ENCODE data around the gene RNF20.

Gene RNF20

DNA sequence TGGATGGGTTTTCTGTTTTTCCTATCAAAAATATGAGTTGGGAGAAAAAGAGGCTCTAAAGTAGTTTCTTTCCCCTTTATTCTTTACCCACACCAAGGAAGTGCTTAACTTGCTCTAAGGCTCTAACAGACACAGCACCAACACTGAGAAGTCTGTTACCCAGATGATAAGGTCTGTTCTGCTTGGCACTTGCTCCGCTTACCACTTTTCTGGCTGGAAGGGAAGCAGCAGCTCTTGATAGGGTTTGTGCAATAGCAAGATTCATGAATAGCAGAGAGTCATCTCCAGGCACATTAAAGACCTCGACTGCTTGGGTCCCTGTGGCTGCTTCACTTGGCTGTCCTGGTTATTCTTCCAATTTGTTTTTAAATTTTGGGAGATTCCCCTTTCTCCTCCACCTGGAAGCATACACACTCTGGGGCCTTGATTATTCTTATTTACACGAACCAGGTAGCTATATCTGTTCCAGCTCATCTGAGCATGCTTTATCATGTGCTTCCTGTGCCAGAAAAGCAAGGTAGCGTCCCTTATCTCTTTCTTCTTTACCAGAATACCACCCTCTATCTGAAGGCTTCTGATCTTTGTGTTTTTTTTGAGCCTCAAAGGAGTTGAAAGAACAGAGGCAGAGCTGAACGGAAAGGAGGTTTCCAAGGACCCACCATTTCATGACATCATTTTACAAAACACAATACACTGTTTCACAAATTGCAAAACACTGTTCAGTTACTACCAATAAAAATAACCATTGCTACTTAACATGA is 36.3 kb downstream of the RNF20 start:
- Histone ChIP-seq H3K4me2 (ENCODE audit: insufficient read depth, low read length) (no peak overlapping the region), H3K27ac (ENCODE audit: low read length) (no peak overlapping the region), H3K27me3 (ENCODE audit: insufficient read depth, low read length, poor library complexity) (no peaks in the 10 kb centered on the region), H2AFZ (ENCODE audit: low read depth, low read length) (no peak overlapping the region), H3K79me2 (ENCODE audit: insufficient read depth, low read length) (no peaks in the 10 kb centered on the region), H3K9ac (ENCODE audit: low read depth, low read length) (no peak overlapping the region), H3K4me3 (ENCODE audit: low read depth in 1 of 2, low read length in 2 of 2) (no peak overlapping the region), H3K36me3 (ENCODE audit: insufficient read depth, low read length) (peaks cover 17% of the 10 kb centered on the region; the same call in 1 of the 2 replicates), H3K4me1 (ENCODE audit: insufficient read depth, low read length) (no peaks in the 10 kb centered on the region), H3K9me3 (ENCODE audit: insufficient read depth, low read length, severe bottlenecking) (no peaks in the 10 kb centered on the region), H4K20me1 (ENCODE audit: insufficient read depth, low read length) (no peaks in the 10 kb centered on the region)
- DNase-seq (no peak), ATAC-seq (ENCODE audit: insufficient read depth, low read depth) (no peak)
- TF ChIP-seq, protein P1, sequence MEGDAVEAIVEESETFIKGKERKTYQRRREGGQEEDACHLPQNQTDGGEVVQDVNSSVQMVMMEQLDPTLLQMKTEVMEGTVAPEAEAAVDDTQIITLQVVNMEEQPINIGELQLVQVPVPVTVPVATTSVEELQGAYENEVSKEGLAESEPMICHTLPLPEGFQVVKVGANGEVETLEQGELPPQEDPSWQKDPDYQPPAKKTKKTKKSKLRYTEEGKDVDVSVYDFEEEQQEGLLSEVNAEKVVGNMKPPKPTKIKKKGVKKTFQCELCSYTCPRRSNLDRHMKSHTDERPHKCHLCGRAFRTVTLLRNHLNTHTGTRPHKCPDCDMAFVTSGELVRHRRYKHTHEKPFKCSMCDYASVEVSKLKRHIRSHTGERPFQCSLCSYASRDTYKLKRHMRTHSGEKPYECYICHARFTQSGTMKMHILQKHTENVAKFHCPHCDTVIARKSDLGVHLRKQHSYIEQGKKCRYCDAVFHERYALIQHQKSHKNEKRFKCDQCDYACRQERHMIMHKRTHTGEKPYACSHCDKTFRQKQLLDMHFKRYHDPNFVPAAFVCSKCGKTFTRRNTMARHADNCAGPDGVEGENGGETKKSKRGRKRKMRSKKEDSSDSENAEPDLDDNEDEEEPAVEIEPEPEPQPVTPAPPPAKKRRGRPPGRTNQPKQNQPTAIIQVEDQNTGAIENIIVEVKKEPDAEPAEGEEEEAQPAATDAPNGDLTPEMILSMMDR (IDR thresholded peaks at IDR 0.05; ENCODE audit: borderline replicate concordance, extremely low read depth, low read length, poor library complexity, severe bottlenecking) = no peak
- TF ChIP-seq EZH2 (IDR thresholded peaks at IDR 0.05; ENCODE audit: borderline replicate concordance, low read depth, low read length, severe bottlenecking) = no peak

DNA sequence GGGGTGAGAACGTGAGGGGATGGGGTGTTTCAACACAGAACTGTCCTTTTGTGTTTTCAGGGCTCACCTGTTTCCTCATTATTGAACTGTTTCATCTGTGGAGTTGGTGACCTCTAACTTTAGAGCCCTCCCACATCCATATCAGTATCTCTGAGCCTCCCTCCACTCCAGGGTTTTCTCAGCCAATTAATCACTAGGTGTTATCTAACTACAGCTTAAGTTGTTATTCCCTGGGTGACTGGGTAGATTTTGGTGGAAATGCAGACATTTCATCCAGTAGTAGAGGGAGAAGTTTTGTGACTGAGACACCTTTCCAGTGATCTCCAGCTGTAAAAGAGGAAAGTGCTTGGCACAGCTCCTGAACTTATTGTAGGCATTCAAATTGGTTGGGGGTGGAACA is 37.5 kb downstream of the RNF20 start:
- Histone ChIP-seq H3K4me1 (ENCODE audit: insufficient read depth, low read length) (no peaks in the 10 kb centered on the region), H2AFZ (ENCODE audit: low read depth, low read length) (no peak overlapping the region), H3K9ac (ENCODE audit: low read depth, low read length) (no peak overlapping the region), H4K20me1 (ENCODE audit: insufficient read depth, low read length) (no peaks in the 10 kb centered on the region), H3K4me3 (ENCODE audit: low read depth in 1 of 2, low read length in 2 of 2) (no peak overlapping the region), H3K4me2 (ENCODE audit: insufficient read depth, low read length) (no peak overlapping the region), H3K9me3 (ENCODE audit: insufficient read depth, low read length, severe bottlenecking) (no peaks in the 10 kb centered on the region), H3K79me2 (ENCODE audit: insufficient read depth, low read length) (no peaks in the 10 kb centered on the region), H3K27ac (ENCODE audit: low read length) (no peak overlapping the region), H3K36me3 (ENCODE audit: insufficient read depth, low read length) (peaks cover 10% of the 10 kb centered on the region; the same call in 1 of the 2 replicates), H3K27me3 (ENCODE audit: insufficient read depth, low read length, poor library complexity) (no peaks in the 10 kb centered on the region)
- TF ChIP-seq EZH2 (IDR thresholded peaks at IDR 0.05; ENCODE audit: borderline replicate concordance, low read depth, low read length, severe bottlenecking) = no peak
- TF ChIP-seq, protein P1 (IDR thresholded peaks at IDR 0.05; ENCODE audit: borderline replicate concordance, extremely low read depth, low read length, poor library complexity, severe bottlenecking) = no peak
- DNase-seq (no peak), ATAC-seq (ENCODE audit: insufficient read depth, low read depth) (no peak)

DNA sequence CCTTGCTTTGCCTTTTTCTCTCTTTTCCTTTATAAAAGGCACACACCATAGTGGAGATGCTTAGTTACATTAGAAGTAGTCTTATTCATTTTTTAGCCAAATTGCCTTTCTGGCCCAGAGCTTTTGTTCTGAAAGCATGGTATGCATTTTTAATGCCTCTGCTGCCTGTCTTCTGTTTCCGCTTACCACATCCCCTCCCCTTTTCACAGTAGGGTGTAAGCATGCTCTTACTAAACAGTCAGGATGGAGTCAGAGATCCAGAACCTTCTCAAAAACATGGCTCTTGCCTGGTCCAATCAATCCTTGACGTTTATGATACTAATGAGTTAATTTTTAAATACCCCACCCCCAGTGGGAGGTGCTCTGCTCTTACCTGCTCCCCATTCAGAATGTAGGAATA is 38.7 kb downstream of the RNF20 start:
- Histone ChIP-seq H3K9me3 (ENCODE audit: insufficient read depth, low read length, severe bottlenecking) (no peaks in the 10 kb centered on the region), H3K9ac (ENCODE audit: low read depth, low read length) (no peak overlapping the region), H2AFZ (ENCODE audit: low read depth, low read length) (no peak overlapping the region), H3K79me2 (ENCODE audit: insufficient read depth, low read length) (no peaks in the 10 kb centered on the region), H3K4me3 (ENCODE audit: low read depth in 1 of 2, low read length in 2 of 2) (no peak overlapping the region), H3K27ac (ENCODE audit: low read length) (no peak overlapping the region), H4K20me1 (ENCODE audit: insufficient read depth, low read length) (no peaks in the 10 kb centered on the region), H3K36me3 (ENCODE audit: insufficient read depth, low read length) (peaks cover 8% of the 10 kb centered on the region; the same call in 1 of the 2 replicates), H3K4me2 (ENCODE audit: insufficient read depth, low read length) (no peak overlapping the region), H3K27me3 (ENCODE audit: insufficient read depth, low read length, poor library complexity) (no peaks in the 10 kb centered on the region), H3K4me1 (ENCODE audit: insufficient read depth, low read length) (no peaks in the 10 kb centered on the region)
- no peak for ATAC-seq (ENCODE audit: insufficient read depth, low read depth)
- no peak for DNase-seq
- TF ChIP-seq EZH2 (IDR thresholded peaks at IDR 0.05; ENCODE audit: borderline replicate concordance, low read depth, low read length, severe bottlenecking) = no peak
- TF ChIP-seq, protein P1 (IDR thresholded peaks at IDR 0.05; ENCODE audit: borderline replicate concordance, extremely low read depth, low read length, poor library complexity, severe bottlenecking) = no peak

All from DND-41 (cell line).